ENCODE results near the gene ADGRE3.
"Not testable (repeated sequence)": the region's sequence is repeated elsewhere in the genome, so short reads cannot be mapped to it uniquely, and the experiment has no call there.

ADGRE3 gene

DNA sequence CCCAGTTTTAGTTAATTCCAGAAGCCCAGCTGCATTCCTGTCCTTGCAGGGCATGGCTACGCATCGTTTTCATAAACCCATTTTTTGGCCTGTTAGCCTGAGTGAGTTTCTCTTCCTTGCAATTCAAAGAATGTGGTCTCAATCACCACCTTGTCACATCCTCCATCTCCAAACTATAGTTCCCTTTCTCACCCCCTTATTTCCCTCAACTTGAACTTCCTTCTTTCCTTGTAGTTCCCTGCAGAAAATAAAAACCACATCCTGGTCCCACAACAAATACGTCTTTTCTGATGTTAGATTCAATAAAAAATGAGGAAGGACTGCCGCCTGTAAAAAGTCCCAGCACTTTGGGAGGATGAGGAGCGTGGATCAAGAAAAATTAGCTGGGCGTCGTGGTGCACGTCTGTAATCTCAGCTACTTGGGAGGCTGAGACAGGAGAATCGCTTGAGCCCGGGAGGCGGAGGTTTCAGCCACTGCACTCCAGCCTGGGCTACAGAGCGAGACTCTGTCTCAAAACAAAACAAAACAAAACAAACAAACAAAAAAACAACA lies 13.2 kb downstream of the ADGRE3 start:
- no peak for DNase-seq (ENCODE audit: low read depth)

DNA sequence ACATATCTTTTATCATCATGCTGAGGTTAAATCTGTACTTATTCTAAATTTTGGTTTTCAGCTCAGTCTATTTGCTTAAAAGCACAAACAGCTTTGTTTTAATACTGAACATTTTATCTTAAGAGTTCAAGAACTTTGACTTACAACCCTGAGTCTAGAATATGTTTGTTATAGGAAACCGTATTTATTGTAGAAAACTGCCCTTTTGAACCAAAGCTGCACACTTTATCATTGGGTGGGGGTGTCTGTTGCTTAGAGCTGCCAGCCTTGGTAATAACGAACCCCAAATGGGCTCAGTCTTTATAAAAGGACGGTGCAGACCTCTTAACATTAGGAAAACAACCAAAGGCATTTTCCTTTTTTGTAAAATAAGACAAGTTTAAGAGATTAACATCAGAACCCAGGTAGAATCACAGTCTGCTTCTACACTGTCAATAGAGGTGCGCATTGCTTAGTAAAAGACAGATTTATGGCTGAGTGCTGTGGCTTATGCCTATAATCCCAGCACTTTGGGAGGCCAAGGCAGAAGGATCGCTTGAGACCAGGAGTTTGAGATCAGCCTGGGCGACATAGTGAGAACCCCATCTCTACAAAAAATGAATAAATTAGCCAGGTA lies 14.7 kb downstream of the ADGRE3 start:
- no peak for DNase-seq (ENCODE audit: low read depth)

GRCh38 chr19:14655726-14656125 lies 18.9 kb downstream of the ADGRE3 start:
- no peak for DNase-seq (ENCODE audit: low read depth)

DNA sequence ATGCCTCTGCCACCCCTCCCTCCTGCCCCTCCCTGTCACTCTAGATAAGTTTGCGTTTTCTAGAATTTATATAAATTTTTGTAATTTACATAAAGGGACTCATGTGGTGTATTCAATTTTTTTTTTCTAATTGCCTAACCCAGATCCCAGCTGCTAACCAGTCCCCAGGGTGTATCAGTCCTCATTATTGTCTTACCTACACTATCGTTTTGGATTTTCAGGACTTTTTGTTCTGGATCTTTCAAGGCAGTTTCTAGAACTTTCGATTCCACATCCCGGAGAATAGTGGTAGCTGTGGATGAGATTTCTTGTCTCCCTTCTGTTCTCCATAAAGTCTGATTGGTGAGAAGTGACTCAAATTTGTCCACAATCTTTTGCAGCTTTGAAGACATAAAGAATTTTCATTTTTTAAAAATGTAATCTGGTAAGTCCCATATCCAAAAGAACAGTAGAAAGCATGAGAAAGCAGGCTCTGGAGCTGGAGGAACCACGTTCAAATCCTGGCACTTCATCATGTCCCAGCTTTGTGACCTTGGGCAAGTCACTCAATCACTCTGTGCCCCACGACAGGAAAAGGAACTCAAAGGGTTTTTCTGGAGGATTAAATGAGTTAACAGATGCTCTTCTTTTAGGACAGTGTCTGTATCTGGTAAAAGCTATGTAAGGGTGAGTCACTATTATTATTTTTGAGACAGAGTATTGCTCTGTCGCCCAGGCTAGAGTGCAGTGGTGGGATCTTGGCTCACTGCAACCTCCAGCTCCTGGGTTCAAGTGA lies 19.7 kb downstream of the ADGRE3 start:
- no peak for DNase-seq (ENCODE audit: low read depth)

GRCh38 chr19:14650161-14650560 lies 24.5 kb downstream of the ADGRE3 start:
- DNase-seq (ENCODE audit: low read depth) = no peak

- no peak for DNase-seq (ENCODE audit: low read depth)
Observed at GRCh38 chr19:14649020-14649419, 25.6 kb downstream of the ADGRE3 start.

DNA sequence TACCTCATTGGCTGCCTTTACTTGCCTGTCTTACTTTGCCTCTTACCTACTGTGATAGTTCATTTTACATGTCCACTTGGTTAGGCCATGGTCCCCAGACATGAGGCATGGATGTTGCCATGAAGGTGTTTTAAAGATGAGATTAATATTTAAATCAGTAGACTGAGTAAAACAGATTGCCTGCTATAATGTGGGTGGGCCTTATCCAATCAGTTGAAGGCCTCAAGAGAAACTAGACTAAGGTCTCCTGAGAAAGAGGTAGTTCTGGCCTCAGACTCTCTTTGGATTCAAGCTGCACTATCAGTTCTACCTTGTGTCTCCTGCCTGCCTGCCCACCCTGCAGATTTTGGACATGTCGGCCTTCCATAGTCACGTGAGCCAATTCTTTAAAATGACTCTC lies 26.1 kb downstream of the ADGRE3 start:
- DNase-seq (ENCODE audit: low read depth) = no peak

GRCh38 chr19:14639536-14640277 lies 34.9 kb downstream of the ADGRE3 start:
- DNase-seq (ENCODE audit: low read depth) = no peak

DNA sequence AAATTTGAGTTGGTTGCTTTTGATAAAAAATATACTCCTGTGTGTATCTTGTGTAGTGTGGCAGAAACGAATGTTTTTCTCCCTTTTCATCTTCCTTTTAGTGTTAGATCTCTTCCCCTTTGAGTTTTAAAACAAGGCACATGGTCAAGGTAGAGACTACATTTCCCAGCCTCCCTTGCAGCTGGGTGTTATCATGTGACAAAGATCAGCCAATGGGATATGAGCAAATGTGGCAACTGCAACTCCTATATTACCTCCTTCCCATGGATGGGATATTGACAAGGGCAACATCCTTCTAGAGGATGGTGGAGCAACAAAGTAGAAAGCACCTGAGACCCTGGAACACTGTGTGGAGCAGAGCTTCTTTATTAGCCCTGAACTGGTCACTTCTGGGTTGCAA lies 42.4 kb downstream of the ADGRE3 start:
- no peak for DNase-seq (ENCODE audit: low read depth)

DNA sequence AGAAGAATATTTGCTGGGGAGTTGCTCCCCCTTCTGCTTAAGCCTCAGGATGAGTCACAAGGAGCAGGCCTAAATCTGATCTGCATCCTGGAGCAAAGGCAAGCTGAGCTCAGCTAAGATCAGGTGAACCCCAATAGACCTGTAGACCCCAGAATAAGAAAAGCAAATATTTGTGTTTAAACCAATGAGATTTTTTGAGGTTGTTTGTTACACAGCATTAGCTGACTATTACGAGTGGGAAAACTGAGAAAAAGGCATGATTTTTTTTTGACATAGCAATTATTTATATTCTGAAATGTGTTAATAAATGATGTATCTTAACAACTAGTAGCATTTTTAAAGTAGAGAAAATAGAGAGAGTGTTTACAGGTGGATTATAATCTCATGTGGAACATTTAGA lies 45.1 kb downstream of the ADGRE3 start:
- no peak for DNase-seq (ENCODE audit: low read depth)

- not testable (repeated sequence) for DNase-seq (ENCODE audit: low read depth)
Observed at GRCh38 chr19:14624491-14624890, 50.2 kb downstream of the ADGRE3 start.

DNA sequence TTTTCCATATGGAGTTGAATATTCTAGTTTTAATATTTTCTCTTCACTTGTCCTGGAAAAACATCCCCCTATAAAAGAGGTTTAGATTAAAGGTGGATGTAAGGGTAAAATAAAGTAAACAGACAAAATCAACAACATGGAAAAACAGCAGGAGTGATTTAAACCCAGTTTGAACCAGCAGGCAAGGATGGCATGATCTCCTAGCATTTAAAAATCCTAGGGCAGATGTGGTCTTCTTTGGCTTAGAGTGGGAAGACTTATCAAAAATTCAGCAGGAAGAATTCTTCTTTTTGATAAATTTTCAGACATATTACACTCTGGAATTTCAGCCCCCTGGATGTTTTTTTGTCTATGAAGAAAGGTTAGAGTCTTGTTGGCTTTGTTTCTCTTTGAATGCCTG lies 55.2 kb downstream of the ADGRE3 start:
- DNase-seq (ENCODE audit: low read depth) = no peak

- no peak for DNase-seq (ENCODE audit: low read depth)
Observed at GRCh38 chr19:14616407-14616806, 58.2 kb downstream of the ADGRE3 start.

- no peak for DNase-seq (ENCODE audit: low read depth)
Observed at GRCh38 chr19:14615623-14616022, 59.0 kb downstream of the ADGRE3 start.

DNA sequence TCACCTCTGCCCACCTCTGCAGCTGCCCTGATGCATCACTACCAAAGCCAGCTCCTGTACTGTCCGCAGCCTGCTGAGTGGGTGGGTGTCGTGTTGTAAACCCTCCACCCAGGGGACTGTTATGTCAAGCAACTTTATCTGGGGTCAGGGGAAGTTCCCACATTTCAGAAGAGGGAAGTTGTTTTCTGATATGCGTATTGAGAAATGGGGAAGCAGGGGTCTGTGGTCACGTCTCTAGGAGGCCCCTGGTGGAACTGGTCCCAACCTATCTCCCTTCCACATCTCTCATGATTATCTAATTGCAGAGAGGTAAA lies 60.6 kb downstream of the ADGRE3 start:
- no peak for DNase-seq (ENCODE audit: low read depth)

GRCh38 chr19:14613399-14614098 lies 61.1 kb downstream of the ADGRE3 start:
- DNase-seq (ENCODE audit: low read depth) = not testable (repeated sequence)

DNA sequence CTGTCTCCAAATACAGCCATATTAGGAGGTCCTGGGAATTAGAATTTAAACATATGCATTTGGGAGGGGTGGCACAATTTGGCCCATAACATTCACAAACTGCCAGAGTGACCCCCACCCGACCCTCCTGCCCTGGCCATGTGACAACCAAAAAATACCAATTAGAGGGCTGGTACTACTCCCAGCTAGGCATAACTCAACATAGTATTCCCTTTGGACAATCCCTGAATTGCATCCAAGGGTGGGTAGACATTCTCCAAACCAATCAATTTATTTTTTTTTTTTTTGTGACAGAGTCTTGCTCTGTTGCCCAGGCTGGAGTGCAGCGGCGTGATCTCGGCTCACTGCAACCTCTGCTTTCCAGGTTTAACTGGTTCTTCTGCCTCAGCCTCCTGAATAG lies 62.0 kb downstream of the ADGRE3 start:
- DNase-seq (ENCODE audit: low read depth) = no peak

- not testable (repeated sequence) for DNase-seq (ENCODE audit: low read depth)
Observed at GRCh38 chr19:14612242-14612641, 62.4 kb downstream of the ADGRE3 start.

GRCh38 chr19:14611051-14611450 lies 63.6 kb downstream of the ADGRE3 start:
- DNase-seq (ENCODE audit: low read depth) = no peak

DNA sequence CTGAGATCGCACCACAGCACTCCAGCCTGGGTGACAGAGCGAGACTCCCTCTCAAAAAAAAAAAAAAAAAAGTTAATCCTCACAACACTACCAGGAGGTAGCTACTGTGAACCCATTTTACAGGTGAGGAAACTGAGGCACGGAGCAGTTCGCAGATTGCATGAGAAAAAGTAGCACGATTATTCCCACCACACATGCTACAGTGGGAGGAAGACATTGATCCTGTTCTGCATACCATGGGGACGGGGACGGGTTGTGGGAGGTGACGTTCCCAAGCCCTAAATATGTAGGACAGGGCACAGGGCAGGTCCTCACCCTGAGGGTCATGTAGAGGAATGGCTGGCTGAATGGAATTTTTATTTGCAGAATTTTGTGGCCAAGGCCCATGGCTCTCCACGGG lies 68.0 kb downstream of the ADGRE3 start:
- no peak for DNase-seq (ENCODE audit: low read depth)

DNA sequence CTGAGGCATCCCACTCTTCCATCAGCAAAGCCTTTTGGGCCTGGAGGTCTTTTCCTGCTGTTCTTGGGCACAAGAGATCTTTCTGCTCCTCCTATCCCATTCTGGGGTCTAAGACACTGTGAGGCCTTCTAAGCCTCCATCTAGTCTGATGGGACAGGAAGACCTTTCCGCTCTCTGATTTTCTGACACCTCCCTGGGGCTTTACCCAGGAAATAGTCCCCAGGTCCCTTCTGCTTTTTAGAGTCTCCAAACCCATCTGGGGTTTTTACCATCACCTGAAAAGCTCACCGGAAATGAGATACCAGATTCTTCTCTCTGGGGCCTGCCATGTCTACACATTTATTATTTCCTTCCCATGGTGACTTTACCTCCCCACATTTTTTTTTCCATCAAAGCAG lies 70.7 kb downstream of the ADGRE3 start:
- DNase-seq (ENCODE audit: low read depth) = no peak

GRCh38 chr19:14599548-14600147 lies 75.0 kb downstream of the ADGRE3 start:
- DNase-seq (ENCODE audit: low read depth) = no peak
